CD4-positive, alpha-beta T cell treated with Interleukin-21 for 1 hour (primary cell): ENCODE data around the gene ZBTB20.

ENCODE experiments used
- DNase-seq: peaks from one replicate; pipeline ENCODE4 v3.0.0-alpha.2; 2020

The ZBTB20 gene

GRCh38 chr3:114418724-114419543 is 728.2 kb downstream of the ZBTB20 start:
- DNase-seq = peak; percentile 76

- no peak for DNase-seq
These were observed 729.0 kb downstream of the ZBTB20 start for GRCh38 chr3:114418107-114418506.

- DNase-seq = no peak
These were observed 729.4 kb downstream of the ZBTB20 start for GRCh38 chr3:114417675-114418074.

GRCh38 chr3:114417265-114417664 is 729.8 kb downstream of the ZBTB20 start:
- no peak for DNase-seq

GRCh38 chr3:114411811-114412803 is 735.0 kb downstream of the ZBTB20 start:
- no peak for DNase-seq

- DNase-seq = no peak
These were observed 735.9 kb downstream of the ZBTB20 start for GRCh38 chr3:114411190-114411668.

- DNase-seq = no peak
These were observed 738.1 kb downstream of the ZBTB20 start for GRCh38 chr3:114408736-114409670.

GRCh38 chr3:114406922-114407321 is 740.2 kb downstream of the ZBTB20 start:
- DNase-seq = no peak

- DNase-seq = no peak
These were observed 740.8 kb downstream of the ZBTB20 start for GRCh38 chr3:114406286-114406685.

GRCh38 chr3:114405202-114405990 is 741.7 kb downstream of the ZBTB20 start:
- no peak for DNase-seq

GRCh38 chr3:114404590-114404989 is 742.5 kb downstream of the ZBTB20 start:
- no peak for DNase-seq

- DNase-seq = no peak
These were observed 744.2 kb downstream of the ZBTB20 start for GRCh38 chr3:114402838-114403237.

GRCh38 chr3:114401346-114401745 is 745.7 kb downstream of the ZBTB20 start:
- no peak for DNase-seq

- no peak for DNase-seq
These were observed 746.7 kb downstream of the ZBTB20 start for GRCh38 chr3:114400371-114400770.

- DNase-seq = no peak
These were observed 752.5 kb downstream of the ZBTB20 start for GRCh38 chr3:114394551-114394950.

- no peak for DNase-seq
These were observed 753.6 kb downstream of the ZBTB20 start for GRCh38 chr3:114393367-114394072.

GRCh38 chr3:114392831-114393230 is 754.3 kb downstream of the ZBTB20 start:
- DNase-seq = no peak

- DNase-seq = peak; percentile 42
These were observed 757.9 kb downstream of the ZBTB20 start for GRCh38 chr3:114389156-114389555.

GRCh38 chr3:114384558-114384903 is 762.6 kb downstream of the ZBTB20 start:
- DNase-seq = no peak

GRCh38 chr3:114383875-114384557 is 763.1 kb downstream of the ZBTB20 start:
- peak; percentile 73 for DNase-seq
